ENCODE measurements around the gene COL23A1.

Gene COL23A1

DNA sequence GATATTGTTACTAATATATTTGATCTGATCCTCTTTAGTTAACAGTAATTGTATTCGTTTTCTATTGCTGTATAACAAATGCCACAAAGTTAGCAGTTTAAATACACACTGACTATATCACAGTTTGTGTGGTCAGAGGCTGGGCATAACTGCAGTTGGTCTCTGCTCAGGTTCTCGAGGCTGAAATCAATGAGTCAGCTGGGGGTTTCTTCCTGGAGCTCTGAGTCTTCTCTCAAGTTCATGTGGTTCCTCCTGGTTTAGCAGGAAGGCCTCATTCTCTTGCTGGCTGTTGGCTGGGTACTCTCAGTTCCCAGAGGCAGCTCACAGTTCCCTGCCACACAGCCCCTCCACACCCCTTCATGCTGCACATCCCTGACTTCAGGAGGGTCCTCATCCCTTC lies 20.7 kb downstream of the COL23A1 start:
- DNase-seq (ENCODE audit: low spot score): no peak
- Histone ChIP-seq H3K27ac (no peak overlapping the region), H3K4me3 (no peak overlapping the region)
- TF ChIP-seq, protein P1, sequence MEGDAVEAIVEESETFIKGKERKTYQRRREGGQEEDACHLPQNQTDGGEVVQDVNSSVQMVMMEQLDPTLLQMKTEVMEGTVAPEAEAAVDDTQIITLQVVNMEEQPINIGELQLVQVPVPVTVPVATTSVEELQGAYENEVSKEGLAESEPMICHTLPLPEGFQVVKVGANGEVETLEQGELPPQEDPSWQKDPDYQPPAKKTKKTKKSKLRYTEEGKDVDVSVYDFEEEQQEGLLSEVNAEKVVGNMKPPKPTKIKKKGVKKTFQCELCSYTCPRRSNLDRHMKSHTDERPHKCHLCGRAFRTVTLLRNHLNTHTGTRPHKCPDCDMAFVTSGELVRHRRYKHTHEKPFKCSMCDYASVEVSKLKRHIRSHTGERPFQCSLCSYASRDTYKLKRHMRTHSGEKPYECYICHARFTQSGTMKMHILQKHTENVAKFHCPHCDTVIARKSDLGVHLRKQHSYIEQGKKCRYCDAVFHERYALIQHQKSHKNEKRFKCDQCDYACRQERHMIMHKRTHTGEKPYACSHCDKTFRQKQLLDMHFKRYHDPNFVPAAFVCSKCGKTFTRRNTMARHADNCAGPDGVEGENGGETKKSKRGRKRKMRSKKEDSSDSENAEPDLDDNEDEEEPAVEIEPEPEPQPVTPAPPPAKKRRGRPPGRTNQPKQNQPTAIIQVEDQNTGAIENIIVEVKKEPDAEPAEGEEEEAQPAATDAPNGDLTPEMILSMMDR (IDR thresholded peaks at IDR 0.05): no peak

DNA sequence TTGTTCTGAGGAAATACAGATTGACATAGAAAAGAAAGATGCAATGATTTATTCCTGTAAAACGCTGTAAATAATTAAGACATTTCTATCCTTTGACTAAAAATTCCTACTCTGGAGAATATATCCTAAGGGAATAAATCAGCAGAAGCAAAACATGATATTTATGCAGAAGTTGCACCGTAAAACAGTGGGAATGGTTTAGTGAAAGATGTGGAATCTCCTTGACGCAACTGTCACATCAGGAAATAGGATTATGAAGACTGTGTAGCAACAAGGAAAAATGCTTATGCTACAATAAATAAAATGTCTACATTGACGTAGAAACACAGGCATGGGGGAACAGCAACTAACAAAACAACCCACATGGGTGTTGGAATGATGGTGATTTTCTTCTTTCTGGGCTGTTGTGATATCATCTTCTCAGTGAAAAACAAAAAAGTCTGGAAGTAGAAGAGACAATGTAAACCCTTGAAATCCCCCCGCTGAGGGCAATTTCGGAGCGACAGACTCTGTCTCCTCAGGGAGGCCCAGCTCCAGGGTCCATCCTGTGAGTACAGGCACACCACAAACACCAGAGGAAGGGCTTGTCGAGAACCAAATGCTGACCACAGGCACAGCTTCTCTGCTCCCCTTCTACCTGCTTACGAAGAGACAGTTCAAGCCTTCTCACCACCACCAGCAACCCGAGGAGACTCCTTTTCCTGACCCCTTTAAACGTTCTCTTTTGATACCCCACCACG lies 25.2 kb downstream of the COL23A1 start:
- TF ChIP-seq, protein P1 (IDR thresholded peaks at IDR 0.05): no peak
- DNase-seq (ENCODE audit: low spot score): no peak
- no peak overlapping the region for H3K4me3 ChIP-seq
- H3K27ac ChIP-seq: no peak overlapping the region

DNA sequence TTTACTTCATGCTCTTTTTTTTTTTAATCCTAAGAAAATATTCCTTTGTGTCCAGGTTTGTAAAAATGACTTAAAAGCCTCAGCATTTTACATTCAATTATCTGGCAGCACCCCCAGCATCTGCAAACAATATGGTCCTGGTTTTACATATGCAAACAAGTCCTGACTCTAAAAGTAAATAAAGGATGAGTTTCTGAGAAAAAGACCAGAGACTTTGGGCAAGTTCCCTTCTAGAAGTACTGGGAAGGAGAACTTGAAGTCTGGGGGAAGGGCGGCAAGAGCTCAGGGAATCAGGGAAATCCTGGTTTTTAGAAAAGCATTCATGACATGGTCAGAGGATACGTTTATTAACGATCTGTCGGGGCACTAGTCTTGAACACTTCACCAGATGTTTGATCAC lies 25.8 kb downstream of the COL23A1 start:
- DNase-seq (ENCODE audit: low spot score): no peak

DNA sequence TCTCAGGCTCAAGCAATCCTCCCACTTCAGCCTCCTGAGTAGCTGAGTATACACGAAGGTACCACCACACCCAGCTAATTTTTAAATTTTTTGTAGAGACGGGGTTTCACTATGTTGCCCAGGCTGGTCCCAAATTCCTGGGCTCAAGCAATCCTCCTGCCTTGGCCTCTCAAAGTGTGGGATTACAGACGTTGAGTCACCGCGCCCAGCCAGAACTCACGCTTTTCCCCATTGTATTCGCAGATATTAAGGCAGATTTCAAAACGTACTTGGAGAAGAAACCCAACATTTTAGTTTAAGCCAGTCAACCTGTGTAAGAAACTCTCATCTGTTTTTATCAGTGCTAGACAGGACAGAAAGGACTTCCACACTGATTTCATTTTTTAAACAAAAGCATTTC lies 26.6 kb downstream of the COL23A1 start:
- TF ChIP-seq, protein P1 (IDR thresholded peaks at IDR 0.05): no peak
- DNase-seq (ENCODE audit: low spot score): no peak
- Histone ChIP-seq H3K4me3 (no peak overlapping the region), H3K27ac (no peak overlapping the region)

More for the DNA sequence above, 25.8 kb downstream of the COL23A1 start:
- H3K4me3 ChIP-seq: no peak overlapping the region
- TF ChIP-seq, protein P1 (IDR thresholded peaks at IDR 0.05): no peak
- no peak overlapping the region for H3K27ac ChIP-seq

DNA sequence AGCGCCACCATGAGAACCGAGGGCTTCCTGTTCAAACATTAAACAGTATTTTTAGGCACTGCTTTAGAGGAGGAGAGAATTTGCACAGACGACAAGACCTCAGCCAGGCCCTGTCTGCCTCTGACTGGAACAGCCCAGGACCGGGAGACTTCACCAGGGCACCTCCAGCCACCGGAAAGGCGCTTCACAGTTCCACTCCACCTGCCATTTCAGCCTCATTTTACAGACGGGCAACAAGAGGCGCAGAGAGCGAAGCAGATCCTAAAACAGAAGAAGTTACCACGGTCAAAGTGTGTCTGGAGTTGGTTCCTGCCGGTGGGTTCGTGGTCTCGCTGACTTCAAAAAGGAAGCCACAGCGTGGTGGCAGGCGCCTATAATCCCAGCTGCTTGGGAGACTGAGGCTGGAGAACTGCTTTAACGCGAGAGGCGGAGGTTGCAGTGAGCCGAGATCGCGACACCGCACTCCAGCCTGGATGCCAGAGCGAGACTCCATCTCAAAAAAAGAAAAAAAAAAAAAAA lies 28.4 kb downstream of the COL23A1 start:
- TF ChIP-seq, protein P1 (IDR thresholded peaks at IDR 0.05): no peak
- Histone ChIP-seq H3K4me3 (no peak overlapping the region), H3K27ac (no peak overlapping the region)
- no peak for DNase-seq (ENCODE audit: low spot score)

DNA sequence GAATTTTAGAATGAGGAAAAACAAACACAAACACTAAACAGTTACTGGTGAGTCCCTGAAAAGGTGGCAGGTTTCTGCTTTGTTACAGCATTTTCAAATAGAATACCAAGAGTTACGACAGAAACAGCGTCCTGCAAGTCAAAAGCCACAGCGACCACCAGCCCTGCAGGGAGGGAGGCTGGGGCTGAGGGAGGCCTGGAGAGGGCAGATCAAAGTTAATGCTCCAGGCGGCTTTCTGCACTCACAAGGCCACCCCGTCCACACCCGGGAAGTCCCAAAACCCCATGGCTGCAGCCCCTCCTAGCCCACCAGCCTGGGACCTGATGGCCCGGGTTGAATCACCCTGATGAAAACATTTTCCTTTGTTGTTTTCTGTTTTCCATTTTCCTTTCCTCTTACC lies 29.3 kb downstream of the COL23A1 start:
- Histone ChIP-seq H3K27ac (no peak overlapping the region), H3K4me3 (no peak overlapping the region)
- no peak for DNase-seq (ENCODE audit: low spot score)
- TF ChIP-seq, protein P1 (IDR thresholded peaks at IDR 0.05): no peak

DNA sequence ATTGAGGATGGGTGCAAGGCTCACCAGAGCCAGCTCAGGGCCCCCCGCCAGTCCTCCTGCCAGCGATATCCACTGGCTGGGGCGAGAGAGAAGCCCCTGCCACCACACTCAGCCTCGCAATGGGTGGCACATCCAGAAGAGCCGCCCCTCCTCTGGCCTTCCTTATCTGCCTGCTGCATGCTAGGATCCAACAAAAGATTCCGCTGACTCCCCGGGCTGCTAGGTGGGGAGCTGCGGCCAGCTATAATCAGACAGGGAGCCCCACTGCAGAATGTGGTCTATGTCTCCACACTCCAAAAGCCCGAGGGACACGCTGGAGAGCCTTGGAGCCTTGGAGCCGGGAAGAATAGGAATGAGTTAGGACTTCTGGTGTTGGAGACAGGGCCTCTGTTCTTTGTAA lies 32.8 kb downstream of the COL23A1 start:
- no peak for DNase-seq (ENCODE audit: low spot score)
- H3K27ac ChIP-seq: no peak overlapping the region
- no peak overlapping the region for H3K4me3 ChIP-seq
- TF ChIP-seq, protein P1 (IDR thresholded peaks at IDR 0.05): no peak
